ENCODE data around the gene ENTREP1.

Gene ENTREP1

GRCh38 chr9:69322256-69322655 lies 2.8 kb upstream of the ENTREP1 start:
- DNase-seq, result no peak

GRCh38 chr9:69323861-69324260 lies 1.2 kb upstream of the ENTREP1 start:
- DNase-seq, result no peak

GRCh38 chr9:69325409-69326212 lies 596 bp downstream of the ENTREP1 start:
- no peak for DNase-seq

- no peak for DNase-seq
These were observed 1.2 kb downstream of the ENTREP1 start for GRCh38 chr9:69326261-69326660.

GRCh38 chr9:69330580-69330979 lies 5.6 kb downstream of the ENTREP1 start:
- DNase-seq, result no peak

GRCh38 chr9:69331444-69331843 lies 6.4 kb downstream of the ENTREP1 start:
- DNase-seq, result no peak

GRCh38 chr9:69332067-69332685 lies 7.2 kb downstream of the ENTREP1 start:
- DNase-seq, result no peak

GRCh38 chr9:69333716-69334115 lies 8.7 kb downstream of the ENTREP1 start:
- no peak for DNase-seq

- no peak for DNase-seq
These were observed 9.3 kb downstream of the ENTREP1 start for GRCh38 chr9:69334317-69334716.

GRCh38 chr9:69339620-69340019 lies 14.6 kb downstream of the ENTREP1 start:
- no peak for DNase-seq

GRCh38 chr9:69340631-69341030 lies 15.6 kb downstream of the ENTREP1 start:
- DNase-seq, result no peak

- no peak for DNase-seq
These were observed 17.8 kb downstream of the ENTREP1 start for GRCh38 chr9:69342769-69343168.

GRCh38 chr9:69344459-69344858 lies 19.4 kb downstream of the ENTREP1 start:
- no peak for DNase-seq

GRCh38 chr9:69346596-69347390 lies 21.8 kb downstream of the ENTREP1 start:
- DNase-seq, result no peak

- DNase-seq, result no peak
These were observed 22.6 kb downstream of the ENTREP1 start for GRCh38 chr9:69347607-69348006.

- DNase-seq, result no peak
These were observed 26.2 kb downstream of the ENTREP1 start for GRCh38 chr9:69351227-69351626.

GRCh38 chr9:69355232-69355631 lies 30.2 kb downstream of the ENTREP1 start:
- DNase-seq, result no peak

- no peak for DNase-seq
These were observed 32.2 kb downstream of the ENTREP1 start for GRCh38 chr9:69357030-69357775.

GRCh38 chr9:69357821-69358220 lies 32.8 kb downstream of the ENTREP1 start:
- DNase-seq, result no peak

- DNase-seq, result no peak
These were observed 38.2 kb downstream of the ENTREP1 start for GRCh38 chr9:69363191-69363590.

- no peak for DNase-seq
These were observed 39.6 kb downstream of the ENTREP1 start for GRCh38 chr9:69364510-69365150.

- no peak for DNase-seq
These were observed 45.4 kb downstream of the ENTREP1 start for GRCh38 chr9:69370430-69370829.

- no peak for DNase-seq
These were observed 46.0 kb downstream of the ENTREP1 start for GRCh38 chr9:69371001-69371400.

All from NCI-H187 treated with DMSO at 0.1 percent for 48 hours (cell line).